Stimulated activated CD4-positive, alpha-beta T cell treated with anti-CD3 and anti-CD28 coated beads, Interleukin-15, amount 100 ng/mL, for 24 hours (primary cell): ENCODE results near the gene C13orf46.

ENCODE experiments used
- DNase-seq: peaks from one replicate; pipeline ENCODE4 v3.0.0-alpha.2; 2020

Gene C13orf46

GRCh38 chr13:113952983-113953520 lies 20.8 kb downstream of the C13orf46 start:
- DNase-seq: no peak

GRCh38 chr13:113952151-113952982 lies 21.5 kb downstream of the C13orf46 start:
- no peak for DNase-seq

DNA sequence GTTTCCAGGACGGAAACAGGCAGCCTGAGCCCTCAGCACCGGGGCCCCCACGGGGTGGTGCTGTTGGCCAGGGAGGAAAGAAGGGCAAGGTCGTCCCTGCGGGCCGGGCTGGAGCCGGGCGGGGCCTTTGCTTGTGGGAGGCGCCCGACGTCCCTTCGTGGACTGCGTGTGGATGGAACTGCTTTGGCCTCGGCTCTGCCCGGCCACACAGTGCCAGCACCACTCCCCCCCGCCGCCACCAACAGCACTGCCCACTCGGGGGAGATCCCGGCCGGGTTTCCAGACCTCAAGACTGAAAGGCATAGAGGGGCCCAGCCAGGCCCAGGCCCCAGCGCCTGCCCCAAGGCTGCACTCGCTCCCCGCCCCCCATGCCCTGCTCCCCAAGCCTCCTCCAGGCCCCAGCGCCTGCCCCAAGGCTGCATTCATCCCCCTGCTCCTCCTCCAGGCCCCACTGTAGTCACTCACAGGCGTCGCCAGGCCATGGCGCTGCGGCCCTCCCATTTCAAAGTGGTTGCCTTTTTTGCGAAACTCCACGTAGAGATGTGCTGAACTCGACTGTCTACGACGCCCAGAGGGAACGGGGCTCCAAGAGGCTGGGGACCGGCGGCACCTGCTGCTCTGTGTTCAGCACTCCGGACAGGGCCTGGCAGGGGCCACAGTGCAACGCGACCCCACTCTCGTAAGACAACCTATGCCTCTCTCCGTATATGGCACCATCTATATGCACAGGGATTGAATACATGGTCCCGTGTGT lies 22.5 kb downstream of the C13orf46 start:
- DNase-seq: peak; percentile 77

DNA sequence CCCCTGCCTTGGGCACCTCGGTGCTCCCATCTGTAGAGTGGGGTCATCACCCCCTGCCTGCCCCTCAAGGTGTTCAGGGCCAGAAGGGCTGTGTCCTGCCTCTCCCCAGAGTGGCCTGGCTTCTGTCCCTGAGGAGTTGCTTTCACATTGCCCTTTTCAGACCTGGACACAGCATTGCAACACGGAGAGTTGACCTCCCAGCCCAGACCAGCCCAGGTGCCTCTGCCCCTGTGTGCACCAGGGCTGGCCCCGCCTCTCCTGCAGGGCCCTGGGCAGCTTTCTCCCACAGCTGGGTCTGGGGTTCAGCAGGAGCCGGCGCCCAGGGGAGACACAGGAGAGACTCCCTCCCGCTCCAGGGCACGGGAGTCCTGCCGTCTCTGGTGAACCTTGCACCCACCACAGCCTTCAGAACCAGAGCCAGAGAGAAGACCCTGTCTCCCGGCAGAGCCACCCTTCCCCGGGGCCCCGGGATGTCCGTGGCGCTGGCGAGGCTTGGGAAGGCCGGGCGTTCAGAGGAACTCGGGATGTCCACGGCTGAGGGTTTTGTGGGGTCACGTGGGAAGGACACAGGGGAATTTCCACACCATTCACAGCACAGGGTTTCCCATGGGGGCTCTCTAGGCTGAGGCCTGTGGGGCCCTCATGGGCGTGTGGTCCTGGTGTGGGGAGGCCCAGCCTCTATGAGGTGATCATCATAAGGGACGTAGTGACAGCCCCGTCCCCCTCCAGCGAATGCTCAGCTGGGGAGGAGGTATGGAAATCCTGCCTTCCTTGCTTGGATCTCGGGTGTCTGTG lies 23.2 kb downstream of the C13orf46 start:
- no peak for DNase-seq

- no peak for DNase-seq
Observed at GRCh38 chr13:113949546-113949945, 24.3 kb downstream of the C13orf46 start.

DNA sequence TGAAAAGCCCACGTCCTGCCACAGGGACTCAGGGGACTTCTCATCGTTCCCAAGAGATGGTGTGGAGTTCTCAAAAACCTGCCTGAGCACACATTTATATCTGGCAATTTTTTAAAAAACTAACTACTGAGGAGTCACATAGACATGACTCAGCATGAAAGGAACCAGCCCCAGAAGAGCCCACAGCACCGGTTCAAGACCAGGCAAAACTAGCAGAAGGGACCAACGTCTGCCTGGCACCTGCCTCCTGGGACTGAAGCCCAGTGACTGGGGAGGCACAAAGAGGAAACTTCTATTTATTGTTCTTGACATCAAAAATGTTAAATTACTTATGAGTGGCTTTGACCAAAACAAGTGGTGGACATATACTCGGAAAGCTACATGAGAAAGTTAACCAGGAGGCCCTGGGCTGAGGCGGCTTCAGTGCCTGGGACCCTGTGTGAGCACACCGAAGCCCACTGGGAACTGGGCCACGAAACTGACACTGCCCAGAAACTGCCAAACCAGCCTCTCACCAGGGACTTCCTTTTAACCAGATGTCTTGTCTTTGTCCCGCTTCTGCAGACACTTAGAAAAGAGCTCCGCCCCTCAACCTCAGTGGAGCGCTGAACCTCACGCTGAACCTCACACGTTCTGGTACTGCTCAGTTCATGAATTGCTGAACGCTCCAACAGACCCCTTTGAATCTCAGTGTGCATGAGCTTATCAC lies 25.7 kb downstream of the C13orf46 start:
- DNase-seq: no peak

DNA sequence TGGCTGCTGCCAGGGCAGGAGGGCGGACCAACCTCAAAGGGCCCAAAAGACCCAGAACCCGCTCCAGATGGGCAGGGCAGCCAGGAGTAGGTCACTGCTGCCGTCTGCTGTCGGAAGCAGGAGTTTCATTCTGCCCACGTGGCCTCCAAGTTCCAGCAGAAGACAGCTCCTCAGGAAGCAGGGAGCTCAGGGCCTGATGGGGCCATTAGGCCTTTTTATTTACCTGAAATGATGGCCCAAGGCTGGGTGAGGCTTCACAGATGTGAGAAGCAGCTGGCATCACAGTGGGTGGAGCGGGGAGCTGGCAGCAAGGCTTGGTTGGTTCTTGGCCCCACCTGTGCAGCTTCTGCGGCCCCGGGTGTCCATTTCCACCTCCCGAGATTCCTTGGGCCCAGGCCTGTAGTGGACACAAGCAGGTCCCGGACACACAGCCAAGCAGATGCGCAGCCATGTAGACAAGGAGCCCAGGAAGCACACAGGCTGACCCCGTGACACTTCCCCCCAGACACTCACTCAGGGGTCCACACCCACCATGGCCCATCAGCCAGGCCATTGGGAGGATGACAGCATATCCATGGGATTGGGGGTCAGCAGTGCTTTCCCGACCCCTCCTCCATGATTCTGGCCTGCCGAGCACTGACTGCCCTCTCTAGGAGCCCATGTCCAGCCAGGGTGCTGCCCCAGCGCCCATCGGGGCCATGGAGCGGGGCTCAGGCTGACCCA lies 26.4 kb downstream of the C13orf46 start:
- DNase-seq: no peak

DNA sequence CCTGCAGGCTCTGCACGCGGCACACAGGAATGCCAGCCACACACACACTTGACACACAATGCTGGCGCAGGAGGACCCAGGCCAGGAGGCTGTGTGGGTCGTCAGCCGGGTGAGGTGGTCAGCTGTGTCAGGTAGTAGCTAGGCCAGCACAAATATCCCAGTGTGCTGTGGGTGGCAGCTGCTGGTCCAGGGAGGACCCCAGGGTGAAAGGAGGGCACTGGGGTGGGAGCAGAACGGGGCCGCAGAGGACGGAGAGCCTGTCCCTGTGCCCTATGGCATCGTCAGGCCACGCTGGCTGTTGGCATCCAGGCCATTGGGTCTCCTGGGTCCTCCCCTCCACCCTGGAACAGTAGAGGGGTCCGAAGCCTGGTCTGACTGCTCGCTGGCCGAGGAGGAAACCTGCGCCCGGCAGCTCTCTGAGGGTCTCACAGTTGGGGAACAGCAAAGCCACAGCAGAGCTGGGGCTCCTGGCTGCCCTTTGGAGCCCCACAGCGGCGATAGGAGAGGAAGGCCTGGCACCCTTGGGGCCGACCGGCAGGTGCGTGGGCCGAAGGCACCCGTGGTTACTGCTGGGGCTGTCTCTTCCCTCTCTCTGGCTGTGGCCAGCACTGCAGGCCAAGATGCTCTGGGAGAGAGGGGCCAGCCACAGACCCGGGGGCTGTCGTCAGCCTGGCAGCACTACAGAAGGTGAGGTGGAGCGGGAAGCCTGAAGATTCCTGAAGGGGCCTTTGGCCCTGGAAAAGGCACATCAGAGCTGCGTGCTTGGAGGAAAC lies 27.3 kb downstream of the C13orf46 start:
- DNase-seq: no peak

- DNase-seq: no peak
Observed at GRCh38 chr13:113945857-113946408, 27.9 kb downstream of the C13orf46 start.

DNA sequence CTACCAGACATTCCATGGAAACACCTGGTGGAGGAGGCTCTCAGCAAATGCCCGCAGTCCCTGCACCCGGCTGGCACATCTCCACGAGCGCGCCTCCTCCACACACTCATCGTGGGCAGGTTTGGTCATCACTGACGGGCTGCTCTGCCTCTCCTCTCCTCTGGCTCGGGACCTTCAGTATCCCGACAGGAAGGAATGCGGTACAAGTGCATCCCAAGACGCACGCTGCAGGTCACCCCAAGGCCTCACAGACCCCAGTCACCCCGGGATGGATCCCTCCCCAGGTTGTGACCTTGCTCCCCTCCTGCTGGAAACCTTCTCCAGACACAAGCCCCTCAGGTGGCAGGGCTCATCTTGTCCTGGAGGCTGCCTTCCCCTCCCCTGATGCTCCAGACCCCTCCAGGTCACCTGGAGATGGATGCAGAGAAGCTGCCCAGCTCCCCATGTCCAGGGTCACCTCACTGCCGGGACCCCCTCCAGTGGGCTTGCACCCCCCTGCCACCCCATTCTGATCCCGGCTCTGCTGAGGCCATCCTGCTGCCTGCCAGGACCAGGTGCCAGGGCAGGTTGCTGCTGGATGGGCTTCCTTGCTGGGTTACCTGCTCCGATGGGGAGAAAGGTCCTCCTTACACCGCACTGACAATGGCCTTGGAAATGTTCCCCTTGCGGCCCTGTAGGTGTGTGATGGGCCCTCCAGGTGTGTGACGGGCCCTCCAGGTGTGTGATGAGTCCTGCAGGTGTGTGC lies 29.9 kb downstream of the C13orf46 start:
- no peak for DNase-seq

GRCh38 chr13:113942591-113943103 lies 31.2 kb downstream of the C13orf46 start:
- no peak for DNase-seq

- DNase-seq: no peak
Observed at GRCh38 chr13:113941571-113942191, 32.2 kb downstream of the C13orf46 start.

DNA sequence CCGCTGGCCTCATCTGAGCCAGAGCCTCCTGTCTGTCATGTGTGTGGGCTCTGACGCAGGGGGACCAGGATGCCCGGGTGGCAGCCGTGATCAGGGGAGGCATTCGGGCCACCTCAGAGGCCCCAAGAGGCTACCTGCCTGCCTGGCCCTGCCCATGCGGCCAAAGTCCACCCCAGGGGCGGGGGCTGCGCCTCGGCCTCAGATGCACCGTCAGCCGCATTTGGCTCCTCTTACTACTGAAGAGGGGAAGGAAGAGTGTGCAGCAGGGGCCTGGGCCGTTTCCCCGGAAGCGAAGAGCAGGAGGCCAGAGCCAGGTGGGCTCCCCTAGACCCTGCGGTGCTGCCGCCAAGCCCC lies 34.0 kb downstream of the C13orf46 start:
- DNase-seq: no peak

- DNase-seq: no peak
Observed at GRCh38 chr13:113939129-113939943, 34.5 kb downstream of the C13orf46 start.

DNA sequence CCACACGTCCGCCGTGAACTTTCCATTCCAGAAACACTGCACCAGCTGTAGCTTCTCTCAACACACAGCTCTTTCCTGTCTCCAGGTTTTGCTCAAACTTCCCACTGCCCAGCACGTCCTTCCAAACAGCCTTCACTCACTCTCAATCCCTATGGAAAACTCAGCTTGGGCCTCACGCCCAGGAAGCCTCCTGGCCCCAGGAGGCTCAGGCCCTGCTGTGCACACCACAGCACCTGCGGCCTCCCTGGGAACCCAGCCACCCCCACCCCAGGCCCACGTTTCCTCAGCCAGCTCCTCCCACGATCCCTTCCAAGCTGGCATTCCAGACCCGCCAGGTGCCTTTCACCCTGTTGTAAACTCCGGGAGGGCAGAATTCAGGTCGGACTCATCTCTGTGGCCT lies 35.2 kb downstream of the C13orf46 start:
- DNase-seq: no peak

DNA sequence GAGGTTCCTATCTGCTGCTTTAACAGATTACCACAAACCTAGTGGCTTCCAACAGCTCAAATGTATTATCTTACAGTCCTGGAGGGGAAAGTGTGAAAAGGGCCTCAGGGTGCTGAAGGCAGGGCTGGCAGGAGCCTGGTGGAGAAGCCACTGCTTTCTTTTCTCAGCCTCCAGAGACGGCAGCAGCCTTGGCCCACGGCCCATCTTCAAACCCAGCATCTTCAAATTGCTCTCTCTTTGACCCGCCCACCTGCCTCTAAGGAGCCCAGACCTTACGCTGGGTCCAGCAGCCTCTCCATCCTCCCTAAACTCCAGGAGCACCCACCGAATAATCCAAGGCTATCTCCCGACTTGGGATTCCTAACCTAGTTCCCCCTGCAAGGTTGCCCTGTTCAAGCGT lies 35.6 kb downstream of the C13orf46 start:
- no peak for DNase-seq

DNA sequence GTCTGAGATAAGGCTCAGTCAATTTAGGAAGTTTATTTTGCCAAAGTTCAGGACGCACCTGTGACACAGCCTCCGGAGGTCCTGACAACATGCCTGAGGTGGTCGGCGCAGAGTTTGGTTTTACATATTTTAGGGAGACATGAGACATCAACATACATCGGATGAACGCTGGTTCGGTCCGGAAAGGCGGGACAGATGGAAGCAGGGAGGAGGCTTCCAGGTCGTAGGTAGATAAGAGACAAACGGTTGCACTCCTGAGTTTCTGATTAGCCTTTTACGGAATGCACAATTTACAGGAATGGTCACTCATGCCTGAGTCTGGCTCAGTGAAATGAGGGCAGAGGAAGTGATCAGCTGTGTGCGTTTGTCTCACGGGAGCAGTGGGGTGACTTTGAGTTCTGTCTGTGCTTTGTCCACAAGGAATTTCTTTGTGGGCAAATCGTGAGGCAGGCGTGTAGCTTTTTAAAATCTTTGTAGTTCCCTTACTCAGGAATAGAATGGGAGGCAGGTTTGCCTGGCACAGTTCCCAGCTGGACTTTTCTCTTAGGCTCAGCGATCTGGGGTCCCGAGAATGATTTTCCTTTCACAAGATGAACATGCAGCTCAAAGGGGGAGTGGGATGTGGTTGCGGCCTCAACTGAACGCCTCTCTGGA lies 36.2 kb downstream of the C13orf46 start:
- DNase-seq: no peak

DNA sequence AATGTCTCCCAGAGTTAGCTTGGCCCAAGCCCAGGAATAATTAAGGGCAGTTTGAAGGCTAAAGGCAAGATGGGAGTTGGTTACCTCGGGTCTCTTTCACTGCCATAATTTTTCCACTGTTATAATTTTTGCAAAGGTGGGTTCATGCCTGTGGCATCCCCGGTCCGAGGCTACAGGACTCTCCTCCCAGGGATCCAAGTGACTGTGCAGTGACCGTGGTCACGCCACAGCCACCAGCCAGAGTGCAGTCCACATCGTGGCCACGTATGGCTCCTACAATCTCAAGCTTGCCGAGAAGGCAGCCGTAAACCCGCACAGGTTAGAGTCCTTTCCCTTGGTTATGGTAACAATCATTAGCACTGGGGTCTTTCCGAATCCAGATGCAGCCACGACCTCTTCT lies 36.8 kb downstream of the C13orf46 start:
- DNase-seq: no peak
